ENCODE results near the gene ATG4A. TPM values are rescaled to one million over a fixed set of nuclear protein-coding genes. Genes with fewer than 3 reads are reported as not detected.
A peak's percentile ranks its signal among the peaks of the same experiment; 100 is the strongest.

Gene ATG4A
- total RNA-seq, 1 donor from 2014 or later = 17.4 TPM

DNA sequence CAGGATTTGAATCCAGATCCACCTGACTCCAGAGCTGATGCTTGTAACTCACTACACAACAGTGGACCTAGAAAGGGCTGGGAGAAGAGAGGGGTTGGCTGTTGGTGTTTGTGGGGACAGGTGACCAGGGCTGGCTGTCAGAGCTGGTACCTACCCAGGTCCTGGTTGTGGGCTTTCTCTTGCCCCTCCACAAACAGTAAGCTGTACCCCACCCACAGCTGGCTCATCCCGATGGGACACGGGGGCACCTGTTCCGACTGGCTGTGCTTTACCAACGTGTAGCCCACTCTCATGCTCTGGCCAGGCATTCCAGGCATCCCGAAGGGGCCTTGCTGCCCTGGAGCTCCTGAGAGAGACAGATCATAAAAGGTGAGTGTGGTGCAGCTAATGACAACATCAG is 68.7 kb downstream of the ATG4A start:
- H3K36me3 ChIP-seq = no peaks in the 10 kb centered on the region
- no peak for ATAC-seq
- DNase-seq = no peak
- H3K4me1 ChIP-seq = no peaks in the 10 kb centered on the region
- no peaks in the 10 kb centered on the region for H3K27me3 ChIP-seq (ENCODE audit: low read depth)
- intact Hi-C loops (cut with DNase I) = no loop called here
- TF ChIP-seq, protein P1, sequence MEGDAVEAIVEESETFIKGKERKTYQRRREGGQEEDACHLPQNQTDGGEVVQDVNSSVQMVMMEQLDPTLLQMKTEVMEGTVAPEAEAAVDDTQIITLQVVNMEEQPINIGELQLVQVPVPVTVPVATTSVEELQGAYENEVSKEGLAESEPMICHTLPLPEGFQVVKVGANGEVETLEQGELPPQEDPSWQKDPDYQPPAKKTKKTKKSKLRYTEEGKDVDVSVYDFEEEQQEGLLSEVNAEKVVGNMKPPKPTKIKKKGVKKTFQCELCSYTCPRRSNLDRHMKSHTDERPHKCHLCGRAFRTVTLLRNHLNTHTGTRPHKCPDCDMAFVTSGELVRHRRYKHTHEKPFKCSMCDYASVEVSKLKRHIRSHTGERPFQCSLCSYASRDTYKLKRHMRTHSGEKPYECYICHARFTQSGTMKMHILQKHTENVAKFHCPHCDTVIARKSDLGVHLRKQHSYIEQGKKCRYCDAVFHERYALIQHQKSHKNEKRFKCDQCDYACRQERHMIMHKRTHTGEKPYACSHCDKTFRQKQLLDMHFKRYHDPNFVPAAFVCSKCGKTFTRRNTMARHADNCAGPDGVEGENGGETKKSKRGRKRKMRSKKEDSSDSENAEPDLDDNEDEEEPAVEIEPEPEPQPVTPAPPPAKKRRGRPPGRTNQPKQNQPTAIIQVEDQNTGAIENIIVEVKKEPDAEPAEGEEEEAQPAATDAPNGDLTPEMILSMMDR (IDR thresholded peaks at IDR 0.05) = no peak
- H3K9me3 ChIP-seq = no peaks in the 10 kb centered on the region
- no peak overlapping the region for H3K27ac ChIP-seq
- H3K4me3 ChIP-seq = no peak overlapping the region

DNA sequence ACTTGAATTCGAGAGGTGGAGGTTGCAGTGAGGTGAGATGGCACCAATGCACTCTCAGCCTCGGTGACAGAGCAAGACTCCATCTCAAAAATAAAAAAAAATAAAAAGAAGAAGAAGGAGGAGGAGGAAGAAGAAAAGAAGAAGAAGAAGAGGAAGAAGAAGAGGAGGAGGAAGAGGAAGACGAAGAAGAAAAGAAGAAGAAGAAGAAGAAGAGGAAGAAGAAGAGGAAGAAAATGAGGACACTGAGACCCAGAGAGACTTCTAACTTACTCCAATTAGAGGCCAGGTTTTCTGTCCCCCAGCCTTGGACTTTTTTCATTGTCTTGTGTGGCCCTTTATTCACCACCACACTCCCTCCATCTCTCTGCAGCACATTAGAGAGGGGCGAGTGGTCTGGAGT is 70.7 kb downstream of the ATG4A start:
- no peak overlapping the region for H3K27ac ChIP-seq
- H3K36me3 ChIP-seq = no peaks in the 10 kb centered on the region
- intact Hi-C loops (cut with DNase I) = no loop called here
- no peak overlapping the region for H3K4me3 ChIP-seq
- H3K27me3 ChIP-seq (ENCODE audit: low read depth) = no peaks in the 10 kb centered on the region
- DNase-seq = no peak
- no peak for ATAC-seq
- no peaks in the 10 kb centered on the region for H3K4me1 ChIP-seq
- TF ChIP-seq, protein P1 (IDR thresholded peaks at IDR 0.05) = no peak
- H3K9me3 ChIP-seq = no peaks in the 10 kb centered on the region

DNA sequence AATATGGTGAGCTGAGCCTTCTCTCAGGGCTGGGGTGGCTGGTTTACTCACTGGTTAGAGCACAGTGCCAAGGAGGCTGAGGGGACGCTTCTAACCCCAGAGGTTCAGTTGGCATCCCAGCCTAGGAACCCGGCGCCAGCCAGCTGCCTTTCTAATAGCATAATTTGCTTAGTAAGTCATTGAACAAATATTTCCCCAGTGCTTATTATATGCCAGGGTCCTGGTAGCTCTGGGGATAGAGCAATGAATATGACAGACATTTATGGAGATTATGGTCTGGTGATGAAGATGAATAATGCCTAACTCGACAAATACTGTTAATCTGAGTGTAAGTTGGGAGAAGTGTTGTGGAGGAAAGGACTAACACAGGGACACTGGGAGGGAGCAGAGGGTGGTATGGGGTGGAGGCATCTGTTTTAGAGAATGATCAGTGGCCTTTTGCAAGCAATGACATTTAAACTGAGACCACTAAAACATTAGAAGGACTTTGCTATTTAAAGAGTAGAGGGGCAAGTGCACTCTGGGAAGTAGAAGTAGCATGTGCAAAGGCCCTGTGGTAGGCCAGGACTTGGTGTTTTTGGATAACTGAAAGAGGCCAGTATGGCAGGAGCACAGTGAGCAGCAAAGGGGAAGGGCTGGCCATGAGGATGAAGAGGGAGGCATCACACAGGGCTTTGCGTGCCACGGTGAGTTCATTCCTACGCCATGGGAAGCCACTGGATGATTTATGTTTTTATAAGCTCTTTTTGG is 71.9 kb downstream of the ATG4A start:
- ATAC-seq (no peak), DNase-seq (no peak)
- Histone ChIP-seq H3K27me3 (ENCODE audit: low read depth) (no peaks in the 10 kb centered on the region), H3K36me3 (no peaks in the 10 kb centered on the region), H3K9me3 (no peaks in the 10 kb centered on the region), H3K27ac (no peak overlapping the region), H3K4me3 (no peak overlapping the region), H3K4me1 (no peaks in the 10 kb centered on the region)
- intact Hi-C loops (cut with DNase I) = no loop called here
- TF ChIP-seq, protein P1 (IDR thresholded peaks at IDR 0.05) = no peak

DNA sequence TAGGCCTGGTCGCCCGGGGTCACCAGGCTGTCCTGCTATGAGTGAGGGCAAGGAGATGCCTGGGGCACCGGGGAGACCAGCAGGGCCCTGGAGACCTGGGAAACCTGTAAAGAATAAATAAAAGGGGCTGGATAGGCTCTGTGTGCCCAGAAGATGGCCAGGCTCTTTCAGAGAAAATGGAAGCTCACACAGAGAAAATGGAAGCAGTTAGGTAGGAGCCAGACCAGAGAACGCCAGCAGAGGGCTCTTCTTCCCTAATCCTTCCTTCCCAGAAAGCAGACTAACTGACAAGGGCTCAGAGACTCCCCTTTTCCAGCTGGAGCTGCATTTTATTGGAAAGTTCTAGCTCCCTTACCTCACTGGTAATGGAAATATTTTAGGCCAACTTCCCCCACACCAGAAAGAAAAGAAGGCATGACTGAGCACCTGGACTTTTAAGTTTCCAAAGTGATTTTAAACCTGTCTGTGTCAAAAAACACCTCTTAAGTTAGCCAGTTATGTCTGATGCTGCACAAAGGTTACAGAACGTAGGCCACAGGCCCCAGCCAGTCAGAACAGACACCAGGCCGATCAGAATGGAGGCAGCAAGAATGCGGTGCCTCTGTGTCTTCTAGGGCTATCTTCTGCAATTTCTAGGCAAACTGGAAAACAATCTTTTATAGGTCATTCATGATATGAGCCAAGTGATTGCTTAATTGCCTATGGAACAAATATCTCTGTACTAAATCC is 74.0 kb downstream of the ATG4A start:
- intact Hi-C loops (cut with DNase I) = no loop called here
- TF ChIP-seq, protein P1 (IDR thresholded peaks at IDR 0.05) = peak; percentile 9
- no peak for DNase-seq
- ATAC-seq = peak in 1 of 2 donors; percentile 49
- Histone ChIP-seq H3K4me1 (no peaks in the 10 kb centered on the region), H3K27me3 (ENCODE audit: low read depth) (no peaks in the 10 kb centered on the region), H3K4me3 (no peak overlapping the region), H3K36me3 (no peaks in the 10 kb centered on the region), H3K9me3 (no peaks in the 10 kb centered on the region), H3K27ac (no peak overlapping the region)

DNA sequence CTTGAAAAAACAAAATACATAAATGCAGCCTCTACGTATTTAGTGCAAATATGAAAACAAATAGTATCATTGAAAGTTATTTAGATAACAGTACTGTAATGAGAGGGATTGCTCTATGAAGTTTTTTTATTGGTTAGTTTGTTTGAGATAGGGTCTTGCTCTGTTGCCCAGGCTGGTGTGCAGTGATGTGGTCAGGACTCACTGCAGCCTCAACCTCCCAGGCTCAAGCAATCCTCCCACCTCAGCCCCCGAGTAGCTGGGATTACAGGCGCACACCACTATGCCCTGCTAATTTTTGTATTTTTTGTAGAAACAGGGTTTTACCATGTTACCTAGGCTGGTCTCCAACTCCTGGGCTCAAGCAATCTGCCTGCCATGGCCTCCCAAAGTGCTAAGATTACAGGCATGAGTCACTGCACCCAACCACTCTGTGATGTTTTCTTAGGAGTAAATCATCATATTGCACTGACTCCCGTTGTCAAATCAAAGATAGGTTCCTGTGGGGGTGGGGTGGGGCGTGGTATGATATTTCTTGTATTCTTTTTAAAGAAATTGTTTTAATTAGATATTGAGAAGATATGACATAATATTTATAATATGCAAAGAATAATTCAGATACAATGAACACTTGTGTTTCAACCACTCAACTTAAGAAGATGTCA is 75.8 kb downstream of the ATG4A start:
- H3K27me3 ChIP-seq (ENCODE audit: low read depth) = no peaks in the 10 kb centered on the region
- DNase-seq = no peak
- TF ChIP-seq, protein P1 (IDR thresholded peaks at IDR 0.05) = no peak
- intact Hi-C loops (cut with DNase I) = no loop called here
- no peak for ATAC-seq
- no peaks in the 10 kb centered on the region for H3K9me3 ChIP-seq
- H3K4me1 ChIP-seq = no peaks in the 10 kb centered on the region
- no peak overlapping the region for H3K4me3 ChIP-seq
- no peak overlapping the region for H3K27ac ChIP-seq
- no peaks in the 10 kb centered on the region for H3K36me3 ChIP-seq
